ENCODE data around the gene CALM1. TPM values are rescaled to one million over a fixed set of nuclear protein-coding genes. Genes with fewer than 3 reads are reported as not detected.

CALM1 gene
- 198 and 1,047 TPM in 2 replicates for total RNA-seq

GRCh38 chr14:90396341-90397339 is at the start of gene CALM1:
TSS of gene CALM1 (plus strand) at chr14:90397029. CDS start at chr14:90397231, 202 bp downstream.

Other genes starting within 250 kb of the CALM1 start
- 83.4 and 132 TPM in 2 replicates for gene PSMC1, start 140.5 kb upstream of the CALM1 start, total RNA-seq
- 5.5 and 7.9 TPM in 2 replicates for gene NRDE2, start 65.1 kb upstream of the CALM1 start, total RNA-seq

Measured in nasal cavity respiratory epithelium epithelial cell of viscerocranial mucosa (primary cell).